Measurements from ENCODE around the gene MACF1. TPM values are rescaled to one million over a fixed set of nuclear protein-coding genes. Genes with fewer than 3 reads are reported as not detected.

The MACF1 gene
- total RNA-seq, 1 experiment from 2014 or later, result 103 TPM

- no peaks in the 10 kb centered on the region for H3F3A ChIP-seq (ENCODE audit: low read length, unreplicated experiment)
- ChIA-PET POLR2A (ENCODE audit: unreplicated experiment) (no interaction called here), CTCF (interaction anchor here (0.6 to 0.8 kb wide), 3 partner anchors 50 to 406 kb away, joined by 3 to 4 read pairs (median 4); no protein-coding TSS in a partner anchor)
- ATAC-seq (no peak), DNase-seq (no peak)
- no peak overlapping the region for H3K9ac ChIP-seq (ENCODE audit: low read length)
- H3K36me3 ChIP-seq (ENCODE audit: low read depth, low read length), result peaks cover 16% of the 10 kb centered on the region
- H3K9me3 ChIP-seq (ENCODE audit: low read length), result no peaks in the 10 kb centered on the region
- TF ChIP-seq EZH2 (IDR thresholded peaks at IDR 0.05; ENCODE audit: low read length, unreplicated experiment) (no peak), EZH2phosphoT487 (IDR thresholded peaks at IDR 0.05; ENCODE audit: borderline replicate concordance, low read length) (no peak)
- TF ChIP-seq, protein P1, sequence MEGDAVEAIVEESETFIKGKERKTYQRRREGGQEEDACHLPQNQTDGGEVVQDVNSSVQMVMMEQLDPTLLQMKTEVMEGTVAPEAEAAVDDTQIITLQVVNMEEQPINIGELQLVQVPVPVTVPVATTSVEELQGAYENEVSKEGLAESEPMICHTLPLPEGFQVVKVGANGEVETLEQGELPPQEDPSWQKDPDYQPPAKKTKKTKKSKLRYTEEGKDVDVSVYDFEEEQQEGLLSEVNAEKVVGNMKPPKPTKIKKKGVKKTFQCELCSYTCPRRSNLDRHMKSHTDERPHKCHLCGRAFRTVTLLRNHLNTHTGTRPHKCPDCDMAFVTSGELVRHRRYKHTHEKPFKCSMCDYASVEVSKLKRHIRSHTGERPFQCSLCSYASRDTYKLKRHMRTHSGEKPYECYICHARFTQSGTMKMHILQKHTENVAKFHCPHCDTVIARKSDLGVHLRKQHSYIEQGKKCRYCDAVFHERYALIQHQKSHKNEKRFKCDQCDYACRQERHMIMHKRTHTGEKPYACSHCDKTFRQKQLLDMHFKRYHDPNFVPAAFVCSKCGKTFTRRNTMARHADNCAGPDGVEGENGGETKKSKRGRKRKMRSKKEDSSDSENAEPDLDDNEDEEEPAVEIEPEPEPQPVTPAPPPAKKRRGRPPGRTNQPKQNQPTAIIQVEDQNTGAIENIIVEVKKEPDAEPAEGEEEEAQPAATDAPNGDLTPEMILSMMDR (conservative IDR thresholded peaks at IDR 0.05; ENCODE audit: low read depth, low read length), result no peak
- H3K4me2 ChIP-seq (ENCODE audit: low read length), result no peak overlapping the region
- BruUV-seq (replicated peaks), result TSS peak; percentile 3
- H3K9me2 ChIP-seq (replicated peaks; ENCODE audit: low read length), result no peaks in the 10 kb centered on the region
- no peaks in the 10 kb centered on the region for H3K79me2 ChIP-seq (ENCODE audit: low read length)
- H3K27me3 ChIP-seq (ENCODE audit: low read length), result no peaks in the 10 kb centered on the region
- H3K27ac ChIP-seq (ENCODE audit: low read length), result no peak overlapping the region
- no peak overlapping the region for H2AFZ ChIP-seq (ENCODE audit: low read length)
- intact Hi-C loops (cut with micrococcal nuclease), result no loop called here
- no peaks in the 10 kb centered on the region for H3K4me1 ChIP-seq (ENCODE audit: insufficient read depth, low read length)
- no peaks in the 10 kb centered on the region for H4K20me1 ChIP-seq (ENCODE audit: low read length)
- no peak overlapping the region for H3K4me3 ChIP-seq (ENCODE audit: low read length)
Measured at GRCh38 chr1:39488793-39489566, 284.5 kb downstream of the MACF1 start.

DNA sequence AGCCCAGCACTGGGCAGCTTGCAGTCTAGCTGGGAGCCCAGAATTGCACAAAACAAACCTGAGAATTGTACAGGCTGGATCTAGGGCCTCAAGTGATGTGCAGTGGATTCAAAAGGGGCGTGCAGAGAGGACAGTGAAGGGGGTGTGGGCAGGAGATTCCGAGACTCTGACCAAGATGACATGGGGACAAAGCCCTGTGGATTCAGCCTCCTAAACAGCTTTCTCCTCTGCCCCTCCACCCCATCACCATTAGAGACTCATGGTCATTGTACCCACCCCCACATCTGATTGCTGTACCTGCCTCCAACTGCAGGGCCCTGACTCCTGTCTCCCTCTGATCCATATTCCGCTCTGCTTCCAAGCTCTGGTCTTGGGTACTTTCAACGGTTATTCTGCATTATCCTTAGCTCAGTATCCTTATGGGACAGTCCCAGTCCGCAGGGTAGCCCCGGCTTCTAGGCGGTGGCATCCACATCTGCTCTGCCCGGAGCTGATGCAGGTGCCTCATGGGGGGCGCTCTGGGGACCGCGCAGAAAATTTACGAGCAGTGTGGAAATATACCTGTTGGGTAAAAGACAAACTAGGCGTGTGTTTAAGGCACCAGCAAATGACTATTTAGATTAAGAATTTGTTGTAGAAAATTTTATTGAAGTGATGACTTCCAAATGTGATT is 285.2 kb downstream of the MACF1 start:
- H3K79me2 ChIP-seq (ENCODE audit: low read length), result no peaks in the 10 kb centered on the region
- H3K27ac ChIP-seq (ENCODE audit: low read length), result no peak overlapping the region
- H3K27me3 ChIP-seq (ENCODE audit: low read length), result no peaks in the 10 kb centered on the region
- no peak overlapping the region for H3K9ac ChIP-seq (ENCODE audit: low read length)
- H4K20me1 ChIP-seq (ENCODE audit: low read length), result no peaks in the 10 kb centered on the region
- intact Hi-C loops (cut with micrococcal nuclease), result no loop called here
- ChIA-PET CTCF (interaction anchor here (0.8 kb wide), 2 partner anchors 49 to 406 kb away, joined by 3 to 4 read pairs; no protein-coding TSS in a partner anchor), POLR2A (ENCODE audit: unreplicated experiment) (no interaction called here)
- DNase-seq, result no peak
- H3K9me2 ChIP-seq (replicated peaks; ENCODE audit: low read length), result no peaks in the 10 kb centered on the region
- H3K36me3 ChIP-seq (ENCODE audit: low read depth, low read length), result peaks cover 12% of the 10 kb centered on the region
- no peak for ATAC-seq
- no peak for TF ChIP-seq EZH2 (IDR thresholded peaks at IDR 0.05; ENCODE audit: low read length, unreplicated experiment)
- TF ChIP-seq EZH2phosphoT487 (IDR thresholded peaks at IDR 0.05; ENCODE audit: borderline replicate concordance, low read length), result no peak
- TF ChIP-seq, protein P1 (conservative IDR thresholded peaks at IDR 0.05; ENCODE audit: low read depth, low read length), result no peak
- H3K4me2 ChIP-seq (ENCODE audit: low read length), result no peak overlapping the region
- no TSS peak for BruUV-seq (replicated peaks)
- H3K4me1 ChIP-seq (ENCODE audit: insufficient read depth, low read length), result no peaks in the 10 kb centered on the region
- H3F3A ChIP-seq (ENCODE audit: low read length, unreplicated experiment), result no peaks in the 10 kb centered on the region
- no peak overlapping the region for H2AFZ ChIP-seq (ENCODE audit: low read length)
- H3K9me3 ChIP-seq (ENCODE audit: low read length), result no peaks in the 10 kb centered on the region
- no peak overlapping the region for H3K4me3 ChIP-seq (ENCODE audit: low read length)

All from PC-3 (cell line).